H1 (cell line): ENCODE measurements around the gene EML5. TPM values are rescaled to one million over a fixed set of nuclear protein-coding genes. Genes with fewer than 3 reads are reported as not detected.

ENCODE experiments used
- CTCF ChIA-PET: fragments of 300-600 bp; sonication (Branson Sonifier 250); formaldehyde crosslinking; loops from one replicate; lab custom pipeline; 2021; ENCODE audit not compliant: partially characterized antibody; lab: Charles Lee
- POLR2A ChIA-PET: fragments of 300-600 bp; sonication (Branson Sonifier 250); formaldehyde crosslinking; loops from one replicate; lab custom pipeline; 2021; ENCODE audit warnings: inconsistent platforms; ENCODE audit not compliant: partially characterized antibody; lab: Charles Lee
- DNase-seq, 2 experiments: peaks; one replicate each; pipeline versions ENCODE4 v3.0.0 to v3.0.0-alpha.2; 2010 to 2022; ENCODE audit warnings: low spot score in 2 of 2, low read depth in 1 of 2, mixed read lengths in 1 of 2
- FAIRE-seq: peaks from 2 replicates; lab custom pipeline; 2011; peaks lifted over from hg19 to GRCh38; lab: Jason Lieb, UNC
- H2AFZ ChIP-seq: 2 replicates; pipeline ENCODE4 v1.8.1; 2012; ENCODE audit warnings: low read length, inconsistent platforms
- H2AK5ac ChIP-seq: 2 replicates; pipeline ENCODE4 v1.6.1; 2013; ENCODE audit warnings: low read depth, low read length
- H2BK120ac ChIP-seq: replicated peaks from 2 replicates; pipeline ENCODE3; 2013; ENCODE audit warnings: low read depth, low read length, inconsistent platforms
- H2BK12ac ChIP-seq: 2 replicates; pipeline ENCODE4 v1.6.1; 2013; ENCODE audit warnings: low read depth, low read length
- H2BK15ac ChIP-seq: 2 replicates; pipeline ENCODE4 v1.6.1; 2013; ENCODE audit warnings: low read length
- H2BK20ac ChIP-seq: 2 replicates; pipeline ENCODE4 v1.6.1; 2013; ENCODE audit warnings: low read length
- H2BK5ac ChIP-seq: 2 replicates; pipeline ENCODE4 v1.6.1; 2013; ENCODE audit warnings: low read depth, low read length
- H3K14ac ChIP-seq: 2 replicates; pipeline ENCODE4 v1.6.1; 2013; ENCODE audit warnings: inconsistent platforms; ENCODE audit not compliant: insufficient read length
- H3K18ac ChIP-seq: 2 replicates; pipeline ENCODE4 v1.6.1; 2013; ENCODE audit warnings: low read length; ENCODE audit errors: extremely low read depth
- H3K23ac ChIP-seq: 2 replicates; pipeline ENCODE4 v1.6.1; 2013; ENCODE audit warnings: inconsistent platforms; ENCODE audit not compliant: insufficient read length
- H3K23me2 ChIP-seq: 2 replicates; pipeline ENCODE4 v1.6.1; 2013; ENCODE audit warnings: low read depth, low read length
- H3K27ac ChIP-seq: 2 replicates; pipeline ENCODE4 v1.6.1; 2011; ENCODE audit warnings: low read depth, low read length, inconsistent platforms
- H3K27me3 ChIP-seq, 4 experiments: replicated peaks in 1 of 4; 1 replicate in 1 of 4; 2 replicates in 3 of 4; pipeline versions ENCODE4 v1.6.1 to v1.8.1; 2011 to 2013; ENCODE audit warnings: low read length in 3 of 4, mild to moderate bottlenecking in 3 of 4, inconsistent platforms in 2 of 4, mixed read lengths in 2 of 4, moderate library complexity in 1 of 4; ENCODE audit not compliant: control insufficient read depth in 3 of 4, insufficient read depth in 3 of 4; ENCODE audit errors: extremely low read depth in 1 of 4
- H3K36me3 ChIP-seq, 4 experiments: 2 replicates each; pipeline versions ENCODE4 v1.6.1 to v1.8.1; 2011 to 2013; ENCODE audit warnings: mild to moderate bottlenecking in 4 of 4, low read length in 3 of 4, moderate library complexity in 2 of 4, control low read depth in 1 of 4, inconsistent platforms in 1 of 4; ENCODE audit not compliant: insufficient read depth in 4 of 4, control insufficient read depth in 2 of 4
- H3K4ac ChIP-seq: replicated peaks from 2 replicates; pipeline ENCODE3; 2013; ENCODE audit warnings: low read length, low read depth, mixed read lengths, inconsistent platforms; ENCODE audit not compliant: insufficient read length
- H3K4me1 ChIP-seq, 4 experiments: replicated peaks in 1 of 4; 1 replicate in 1 of 4; 2 replicates in 3 of 4; pipeline versions ENCODE4 v1.6.1 to v1.8.1; 2011 to 2013; ENCODE audit warnings: low read length in 3 of 4, inconsistent platforms in 2 of 4, mixed read lengths in 1 of 4; ENCODE audit not compliant: insufficient read depth in 4 of 4, control insufficient read depth in 3 of 4
- H3K4me2 ChIP-seq, 2 experiments: 2 replicates each; pipeline versions ENCODE4 v1.6.1 to v1.8.1; 2011 to 2013; ENCODE audit warnings: low read depth in 2 of 2, low read length in 2 of 2, control low read depth in 1 of 2, inconsistent platforms in 1 of 2, mild to moderate bottlenecking in 1 of 2; ENCODE audit not compliant: insufficient read depth in 1 of 2
- H3K4me3 ChIP-seq, 4 experiments: fragments of 200-600, 300-600 bp in 1 of 4; sonication (generic), shearing (Covaris generic), sonication (Bioruptor Twin) in 1 of 4; 2 replicates each; pipeline versions ENCODE4 v1.5.1 to v1.8.1; 2011 to 2016; ENCODE audit warnings: low read length in 4 of 4, low read depth in 3 of 4, control low read depth in 2 of 4, inconsistent platforms in 2 of 4, mild to moderate bottlenecking in 2 of 4, mixed read lengths in 1 of 4, moderate library complexity in 1 of 4; ENCODE audit not compliant: insufficient read depth in 2 of 4; ENCODE audit errors: extremely low read depth in 1 of 4
- H3K56ac ChIP-seq: replicated peaks from 2 replicates; pipeline ENCODE3; 2013; ENCODE audit warnings: low read depth, mild to moderate bottlenecking, mixed read lengths, low read length, inconsistent platforms; ENCODE audit not compliant: insufficient read length
- H3K79me1 ChIP-seq: 2 replicates; pipeline ENCODE4 v1.6.1; 2013; ENCODE audit warnings: low read depth, low read length, control low read depth
- H3K79me2 ChIP-seq, 2 experiments: 2 replicates each; pipeline versions ENCODE4 v1.6.1 to v1.8.1; 2012 to 2013; ENCODE audit warnings: low read length in 2 of 2, mild to moderate bottlenecking in 2 of 2, inconsistent platforms in 1 of 2; ENCODE audit not compliant: insufficient read depth in 2 of 2, control insufficient read depth in 1 of 2
- H3K9ac ChIP-seq, 4 experiments: replicated peaks in 1 of 4; 1 replicate in 1 of 4; 2 replicates in 3 of 4; pipeline versions ENCODE4 v1.6.1 to v1.8.1; 2011 to 2013; ENCODE audit warnings: low read depth in 3 of 4, low read length in 3 of 4, control low read depth in 2 of 4, mild to moderate bottlenecking in 2 of 4, moderate library complexity in 2 of 4, inconsistent platforms in 1 of 4; ENCODE audit errors: extremely low read depth in 1 of 4
- H3K9me3 ChIP-seq, 2 experiments: 2 replicates each; pipeline versions ENCODE4 v1.6.1 to v1.8.1; 2012 to 2013; ENCODE audit warnings: mild to moderate bottlenecking in 2 of 2, moderate library complexity in 2 of 2, control low read depth in 1 of 2, inconsistent platforms in 1 of 2, low read depth in 1 of 2, low read length in 1 of 2, mixed read lengths in 1 of 2; ENCODE audit not compliant: insufficient read depth in 2 of 2
- H4K20me1 ChIP-seq, 2 experiments: replicated peaks in 1 of 2; 2 replicates each; pipeline versions ENCODE3 to v1.8.1; 2011 to 2013; ENCODE audit warnings: inconsistent platforms in 2 of 2, low read length in 2 of 2, mild to moderate bottlenecking in 1 of 2; ENCODE audit not compliant: insufficient read depth in 2 of 2, control insufficient read depth in 1 of 2
- H4K5ac ChIP-seq: 2 replicates; pipeline ENCODE4 v1.6.1; 2013; ENCODE audit warnings: low read length, low read depth, mixed read lengths, inconsistent platforms; ENCODE audit not compliant: insufficient read length
- H4K8ac ChIP-seq: 2 replicates; pipeline ENCODE4 v1.8.0; 2013; ENCODE audit warnings: mild to moderate bottlenecking, moderate library complexity, low read length, inconsistent platforms; ENCODE audit not compliant: insufficient read depth; ENCODE audit errors: extremely low read depth
- H4K91ac ChIP-seq: replicated peaks from 2 replicates; pipeline ENCODE3; 2013; ENCODE audit warnings: low read length, mixed read lengths, inconsistent platforms; ENCODE audit not compliant: insufficient read length
- BRCA1 ChIP-seq: IDR thresholded peaks from 2 replicates; pipeline ENCODE4 v1.6.1; 2012; ENCODE audit warnings: low read depth, low read length, improper control_type of control experiment
- CREB1 ChIP-seq: IDR thresholded peaks from 2 replicates; pipeline ENCODE4 v1.6.1; 2012; ENCODE audit warnings: inconsistent platforms
- CTCF ChIP-seq, 3 experiments: IDR thresholded peaks; 1 replicate in 2 of 3; 2 replicates in 1 of 3; pipeline versions ENCODE4 v1.5.1 to v1.6.1; 2011; ENCODE audit warnings: low read length in 3 of 3, mild to moderate bottlenecking in 3 of 3, inconsistent platforms in 2 of 3, low read depth in 1 of 3, moderate library complexity in 1 of 3; ENCODE audit not compliant: insufficient read depth in 1 of 3; ENCODE audit errors: control extremely low read depth in 1 of 3
- E2F6 ChIP-seq: IDR thresholded peaks from 2 replicates; pipeline ENCODE4 v1.6.1; 2012; ENCODE audit warnings: inconsistent platforms
- EGR1 ChIP-seq: IDR thresholded peaks from 2 replicates; pipeline ENCODE4 v1.6.1; 2011; ENCODE audit warnings: low read depth, low read length, borderline replicate concordance
- HDAC2 ChIP-seq, 2 experiments: fragments of 300-600 bp in 1 of 2; sonication (generic) in 1 of 2; IDR thresholded peaks; 2 replicates each; pipeline ENCODE4 v1.6.1; 2011 to 2012; ENCODE audit warnings: low read depth in 2 of 2, low read length in 2 of 2, mild to moderate bottlenecking in 2 of 2, moderate library complexity in 2 of 2, borderline replicate concordance in 1 of 2, inconsistent platforms in 1 of 2
- SIN3A ChIP-seq, 2 experiments: IDR thresholded peaks in 1 of 2; conservative IDR thresholded peaks in 1 of 2; 2 replicates each; pipeline ENCODE4 v1.6.1; 2011 to 2012; ENCODE audit warnings: low read length in 2 of 2, improper control_type of control experiment in 1 of 2, low read depth in 1 of 2, mild to moderate bottlenecking in 1 of 2
- TBP ChIP-seq: IDR thresholded peaks from 2 replicates; pipeline ENCODE4 v1.6.1; 2011; ENCODE audit warnings: low read depth, low read length, improper control_type of control experiment
- YY1 ChIP-seq: IDR thresholded peaks from 2 replicates; pipeline ENCODE4 v1.6.1; 2011; ENCODE audit warnings: low read depth, mild to moderate bottlenecking, low read length
- whole genome bisulfite sequencing, 2 experiments: shearing (Covaris generic) in 1 of 2; methylation state at CpG; one replicate each; pipeline versions ENCODE4 v1.1.6 to v1.1.7; 2013 to 2015; ENCODE audit warnings: low lambda C conversion rate in 2 of 2, mixed read lengths in 2 of 2, inconsistent platforms in 1 of 2, low coverage in 1 of 2, missing lambda C conversion rate in 1 of 2; ENCODE audit not compliant: insufficient replicate concordance in 2 of 2, insufficient coverage in 1 of 2, insufficient read length in 1 of 2; ENCODE audit errors: extremely low coverage in 1 of 2, missing lambda C conversion rate in 1 of 2; 5-methylcytosine and 5-hydroxymethylcytosine counted together
- polyA plus RNA-seq, 7 experiments: library from polyadenylated mRNA; depleted of rRNA in 3 of 7; stranded (reverse) in 5 of 7; unstranded in 2 of 7; fragments of >200 nt in 5 of 7; fragments of 200-250 nt in 2 of 7; gene quantifications; 1 replicate in 5 of 7; 2 replicates in 1 of 7; 4 replicates in 1 of 7; pipeline versions ENCODE4 v1.2.1 to v1.2.3, GENCODE V29; 2011 to 2013; ENCODE audit warnings: missing spikeins in 2 of 7, mixed read lengths in 2 of 7
- total RNA-seq: library from RNA; stranded (reverse); fragmentation: NEBNext Ultra II Directional; extraction: Animal tissue kit (Norgen Biotek cat#: 25700); gene quantifications from 2 replicates; pipeline ENCODE4 v1.2.1, GENCODE V29; 2021
- TF ChIP-seq, protein P1 (sequence below): IDR thresholded peaks from 2 replicates; pipeline ENCODE4 v1.6.1; 2011; ENCODE audit warnings: low read length, improper control_type of control experiment

The EML5 gene
- total and polyA plus RNA-seq, 2 of the 8 experiments (the other 6 are each of a cell fraction or from before 2014, with no cell fraction given): 0.39 to 0.88 TPM

DNA sequence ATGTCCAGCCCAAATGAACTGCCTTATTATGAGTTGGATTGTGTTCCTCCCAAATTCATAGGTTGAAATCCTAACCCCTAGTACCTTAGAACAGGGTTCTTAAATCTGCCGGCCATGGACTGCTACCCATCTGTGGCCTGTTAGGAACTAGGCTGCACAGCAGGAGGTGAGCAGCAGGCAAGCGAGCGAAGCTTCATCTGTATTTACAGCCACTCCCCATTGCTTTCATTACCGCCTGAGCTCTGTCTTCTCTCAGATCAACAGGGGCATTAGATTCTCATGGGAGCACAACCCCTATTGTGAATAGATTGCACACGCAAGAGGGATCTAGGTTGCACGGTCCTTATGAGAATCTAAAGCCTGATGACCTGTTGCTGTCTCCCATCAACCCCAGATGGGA lies 9.8 kb upstream of the EML5 start:
- Histone ChIP-seq H3K27ac (no peak overlapping the region), H4K91ac (no peak overlapping the region), H3K9ac (no peak overlapping the region), H4K8ac (no peak overlapping the region), H3K79me1 (no peaks in the 10 kb centered on the region), H3K9me3 (peaks cover 5 to 7% of the 10 kb centered on the region in 2 experiments; a peak in 2 of 4 replicates), H3K4me3 (no peak overlapping the region), H2BK120ac (no peak overlapping the region), H3K4me2 (no peak overlapping the region), H3K4me1 (no peaks in the 10 kb centered on the region), H3K79me2 (no peaks in the 10 kb centered on the region), H3K18ac (no peak overlapping the region), H4K5ac (no peak overlapping the region), H2BK12ac (no peak overlapping the region), H2BK15ac (no peak overlapping the region), H2AK5ac (no peak overlapping the region), H3K36me3 (no peaks in the 10 kb centered on the region), H4K20me1 (no peaks in the 10 kb centered on the region), H3K23ac (no peak overlapping the region), H2BK5ac (no peak overlapping the region), H3K14ac (no peak overlapping the region), H3K56ac (no peak overlapping the region), H3K27me3 (no peaks in the 10 kb centered on the region), H2AFZ (no peak overlapping the region), H3K23me2 (no peaks in the 10 kb centered on the region), H3K4ac (no peak overlapping the region), H2BK20ac (no peak overlapping the region)
- ChIA-PET CTCF (no interaction called here), POLR2A (no interaction called here)
- FAIRE-seq (no peak), DNase-seq (no peak)
- 75% methylated on average over 6 of the region's 6 CpGs; no CpG with 5 or more reads in 1 of the 2 experiments for WGBS, 2 experiments
- no peak for TF ChIP-seq EGR1
- no peak for TF ChIP-seq SIN3A (conservative IDR thresholded peaks at IDR 0.05 in 1 of 2, IDR thresholded peaks at IDR 0.05 in 1 of 2; ENCODE audit: low read depth in 1 of 2, low read length in 2 of 2)
- no peak for TF ChIP-seq HDAC2 (IDR thresholded peaks at IDR 0.05; ENCODE audit: borderline replicate concordance in 1 of 2, low read depth in 2 of 2, low read length in 2 of 2)
- TF ChIP-seq TBP: no peak
- no peak for TF ChIP-seq CREB1
- no peak for TF ChIP-seq YY1
- no peak for TF ChIP-seq CTCF (IDR thresholded peaks at IDR 0.05; ENCODE audit: control extremely low read depth in 1 of 3, insufficient read depth in 1 of 3, low read depth in 1 of 3, low read length in 3 of 3)
- no peak for TF ChIP-seq BRCA1
- TF ChIP-seq, protein P1, sequence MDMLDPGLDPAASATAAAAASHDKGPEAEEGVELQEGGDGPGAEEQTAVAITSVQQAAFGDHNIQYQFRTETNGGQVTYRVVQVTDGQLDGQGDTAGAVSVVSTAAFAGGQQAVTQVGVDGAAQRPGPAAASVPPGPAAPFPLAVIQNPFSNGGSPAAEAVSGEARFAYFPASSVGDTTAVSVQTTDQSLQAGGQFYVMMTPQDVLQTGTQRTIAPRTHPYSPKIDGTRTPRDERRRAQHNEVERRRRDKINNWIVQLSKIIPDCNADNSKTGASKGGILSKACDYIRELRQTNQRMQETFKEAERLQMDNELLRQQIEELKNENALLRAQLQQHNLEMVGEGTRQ: no peak
- TF ChIP-seq E2F6: no peak
